Thyroid gland (tissue), 4 donors: ENCODE measurements around the gene SPAG5. TPM values are rescaled to one million over a fixed set of nuclear protein-coding genes. Genes with fewer than 3 reads are reported as not detected.

Experiments
- DNase-seq, 2 donors: peaks; one replicate each; pipeline ENCODE4 v3.0.0-alpha.2; 2019
- H3K27ac ChIP-seq, 3 donors: fragments of 200-600 bp; sonication (generic); 1 replicate in 2 of 3; 2 replicates in 1 of 3; pipeline ENCODE4 v1.5.1; 2016 to 2019; ENCODE audit warnings: mild to moderate bottlenecking in 1 of 3, moderate library complexity in 1 of 3
- H3K27me3 ChIP-seq: fragments of 200-600 bp; sonication (generic); one replicate; pipeline ENCODE4 v1.5.1; 2019
- H3K36me3 ChIP-seq, 2 donors: fragments of 200-600 bp; sonication (generic); one replicate each; pipeline ENCODE4 v1.5.1; 2016 to 2019
- H3K4me1 ChIP-seq, 2 donors: fragments of 200-600 bp; sonication (generic); one replicate each; pipeline ENCODE4 v1.5.1; 2017 to 2019
- H3K4me3 ChIP-seq, 3 donors: fragments of 200-600 bp; sonication (generic); replicated peaks in 1 of 3; 1 replicate in 2 of 3; 2 replicates in 1 of 3; pipeline ENCODE4 v1.5.1; 2016; ENCODE audit warnings: mild to moderate bottlenecking in 1 of 3
- H3K9me3 ChIP-seq: fragments of 200-600 bp; sonication (generic); one replicate; pipeline ENCODE4 v1.5.1; 2017
- POLR2A ChIP-seq, 2 donors: fragments of 450-650 bp; IDR thresholded peaks; one replicate each; pipeline ENCODE4 v1.6.1; 2017; ENCODE audit warnings: antibody characterized with exemption in 2 of 2, mild to moderate bottlenecking in 2 of 2, moderate library complexity in 1 of 2
- WGBS, 2 donors: methylation state at CpG; one replicate each; pipeline ENCODE4 v1.1.5; 2017; 5-methylcytosine and 5-hydroxymethylcytosine counted together
- intact Hi-C: fragments of 100-400 bp; cut with DNase I; formaldehyde crosslinking; loops from one replicate; pipeline ENCODE4 v1.15.1; 2023
- total RNA-seq, 4 donors: library from RNA; depleted of rRNA; stranded (reverse); fragments of >200 nt; gene quantifications; one replicate each; pipeline ENCODE4 v1.2.3, GENCODE V29; 2016
- TF ChIP-seq, protein P1 (sequence below), 6 experiments: fragments of 200-600 bp in 3 of 6; fragments of 450-650 bp in 3 of 6; sonication (generic) in 3 of 6; IDR thresholded peaks; one replicate each; pipeline ENCODE4 v1.5.1; 2016 to 2019; ENCODE audit warnings: antibody characterized with exemption in 6 of 6, mild to moderate bottlenecking in 2 of 6, inconsistent platforms in 1 of 6, moderate library complexity in 1 of 6

SPAG5 gene
- total RNA-seq, 4 donors from 2014 or later = 4.4 to 27.0 (median 9.9) TPM

DNA sequence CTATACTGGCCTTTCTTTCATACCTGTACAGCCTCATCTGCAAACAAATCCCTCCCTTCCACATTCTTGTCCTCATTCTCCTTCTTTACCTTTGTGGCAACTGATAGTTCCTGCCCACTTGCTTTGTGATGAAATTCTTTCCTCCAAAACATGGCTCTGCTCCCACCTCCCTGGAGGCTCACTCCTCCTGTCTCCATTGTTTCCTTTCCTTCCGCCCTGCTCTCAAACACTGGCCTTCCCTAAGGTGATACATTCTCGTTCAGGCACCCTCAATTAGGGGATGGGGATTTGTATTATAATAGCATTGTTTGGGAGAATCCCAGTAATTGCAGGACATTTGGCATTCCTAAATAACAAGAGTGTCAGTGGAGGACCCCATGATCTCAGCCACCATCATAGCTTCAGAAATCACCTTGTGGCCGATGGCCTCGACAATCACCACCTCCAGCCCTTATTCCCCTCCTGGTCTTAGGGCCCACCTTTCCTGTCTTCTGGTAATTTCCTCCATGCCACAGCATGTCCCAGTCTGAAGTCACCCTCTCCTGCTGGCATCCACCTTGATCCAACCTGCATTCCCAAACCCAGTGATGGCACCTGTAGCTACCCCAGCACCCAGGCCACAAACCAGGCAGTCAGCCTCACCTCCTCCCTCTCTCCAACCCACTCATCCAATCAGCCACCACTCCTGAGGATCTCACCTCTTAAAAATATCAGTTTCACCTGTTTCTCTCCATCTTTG lies 54.3 kb downstream of the SPAG5 start:
- no peak overlapping the region for H3K27ac ChIP-seq
- H3K27me3 ChIP-seq = no peaks in the 10 kb centered on the region
- no peak overlapping the region for H3K4me3 ChIP-seq
- DNase-seq = no peak
- no peaks in the 10 kb centered on the region for H3K4me1 ChIP-seq
- no peaks in the 10 kb centered on the region for H3K36me3 ChIP-seq
- intact Hi-C loops = no loop called here
- WGBS, 2 donors = 90 to 94% methylated on average over 4 of the region's 4 CpGs
- no peak for TF ChIP-seq POLR2A (IDR thresholded peaks at IDR 0.05)
- TF ChIP-seq, protein P1, sequence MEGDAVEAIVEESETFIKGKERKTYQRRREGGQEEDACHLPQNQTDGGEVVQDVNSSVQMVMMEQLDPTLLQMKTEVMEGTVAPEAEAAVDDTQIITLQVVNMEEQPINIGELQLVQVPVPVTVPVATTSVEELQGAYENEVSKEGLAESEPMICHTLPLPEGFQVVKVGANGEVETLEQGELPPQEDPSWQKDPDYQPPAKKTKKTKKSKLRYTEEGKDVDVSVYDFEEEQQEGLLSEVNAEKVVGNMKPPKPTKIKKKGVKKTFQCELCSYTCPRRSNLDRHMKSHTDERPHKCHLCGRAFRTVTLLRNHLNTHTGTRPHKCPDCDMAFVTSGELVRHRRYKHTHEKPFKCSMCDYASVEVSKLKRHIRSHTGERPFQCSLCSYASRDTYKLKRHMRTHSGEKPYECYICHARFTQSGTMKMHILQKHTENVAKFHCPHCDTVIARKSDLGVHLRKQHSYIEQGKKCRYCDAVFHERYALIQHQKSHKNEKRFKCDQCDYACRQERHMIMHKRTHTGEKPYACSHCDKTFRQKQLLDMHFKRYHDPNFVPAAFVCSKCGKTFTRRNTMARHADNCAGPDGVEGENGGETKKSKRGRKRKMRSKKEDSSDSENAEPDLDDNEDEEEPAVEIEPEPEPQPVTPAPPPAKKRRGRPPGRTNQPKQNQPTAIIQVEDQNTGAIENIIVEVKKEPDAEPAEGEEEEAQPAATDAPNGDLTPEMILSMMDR (IDR thresholded peaks at IDR 0.05) = no peak
- no peaks in the 10 kb centered on the region for H3K9me3 ChIP-seq

DNA sequence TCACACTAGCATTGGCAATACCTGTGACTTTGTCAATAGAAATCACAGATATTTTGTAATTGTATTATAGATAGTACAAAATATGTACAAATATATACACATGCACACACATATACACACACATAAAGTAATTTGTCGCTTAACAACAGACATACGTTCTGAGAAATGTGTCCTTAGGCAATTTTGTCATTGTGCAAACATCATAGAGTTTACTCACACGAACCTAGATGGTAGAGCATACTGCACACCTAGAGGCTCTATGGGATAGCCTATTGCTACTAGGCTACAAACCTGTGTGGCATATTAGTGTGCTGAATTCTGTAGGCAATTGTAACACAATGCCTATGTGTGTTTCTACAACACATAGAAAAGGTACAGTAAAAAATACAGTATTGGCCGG lies 57.4 kb downstream of the SPAG5 start:
- DNase-seq = no peak
- Histone ChIP-seq H3K27me3 (no peaks in the 10 kb centered on the region), H3K27ac (no peak overlapping the region), H3K4me1 (no peaks in the 10 kb centered on the region), H3K4me3 (no peak overlapping the region), H3K9me3 (no peaks in the 10 kb centered on the region), H3K36me3 (no peaks in the 10 kb centered on the region)
- intact Hi-C loops = no loop called here
- 92 to 94% methylated on average over 4 of the region's 4 CpGs for WGBS, 2 donors
- no peak for TF ChIP-seq POLR2A (IDR thresholded peaks at IDR 0.05)
- TF ChIP-seq, protein P1 (IDR thresholded peaks at IDR 0.05) = no peak

DNA sequence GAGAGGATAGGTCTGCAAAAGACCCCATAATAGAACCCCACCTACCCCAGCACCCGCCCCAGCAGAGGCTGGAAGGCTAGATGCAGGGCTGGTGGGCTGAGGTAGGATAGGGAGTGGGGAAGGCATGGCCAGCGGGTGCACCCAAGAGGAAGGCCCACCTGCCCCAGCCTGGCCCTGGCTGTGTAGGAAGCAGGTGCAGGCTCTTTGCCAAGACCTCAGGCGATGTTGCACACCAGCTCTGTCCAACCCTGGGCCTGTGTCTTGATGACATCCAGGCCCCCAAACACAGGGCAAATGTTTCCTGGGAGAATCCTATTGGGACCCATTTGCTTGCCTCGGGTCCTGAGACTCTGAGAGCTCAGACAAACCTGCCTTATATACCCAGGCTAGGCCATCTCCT lies 58.6 kb downstream of the SPAG5 start:
- no peak for TF ChIP-seq POLR2A (IDR thresholded peaks at IDR 0.05)
- TF ChIP-seq, protein P1 (IDR thresholded peaks at IDR 0.05) = no peak
- no peak overlapping the region for H3K4me3 ChIP-seq
- no peak for DNase-seq
- H3K27ac ChIP-seq = no peak overlapping the region
- no peaks in the 10 kb centered on the region for H3K27me3 ChIP-seq
- no peaks in the 10 kb centered on the region for H3K9me3 ChIP-seq
- no peaks in the 10 kb centered on the region for H3K36me3 ChIP-seq
- intact Hi-C loops = no loop called here
- WGBS, 2 donors = 79 to 100% methylated on average over 1 to 4 of the region's 4 CpGs
- no peaks in the 10 kb centered on the region for H3K4me1 ChIP-seq

DNA sequence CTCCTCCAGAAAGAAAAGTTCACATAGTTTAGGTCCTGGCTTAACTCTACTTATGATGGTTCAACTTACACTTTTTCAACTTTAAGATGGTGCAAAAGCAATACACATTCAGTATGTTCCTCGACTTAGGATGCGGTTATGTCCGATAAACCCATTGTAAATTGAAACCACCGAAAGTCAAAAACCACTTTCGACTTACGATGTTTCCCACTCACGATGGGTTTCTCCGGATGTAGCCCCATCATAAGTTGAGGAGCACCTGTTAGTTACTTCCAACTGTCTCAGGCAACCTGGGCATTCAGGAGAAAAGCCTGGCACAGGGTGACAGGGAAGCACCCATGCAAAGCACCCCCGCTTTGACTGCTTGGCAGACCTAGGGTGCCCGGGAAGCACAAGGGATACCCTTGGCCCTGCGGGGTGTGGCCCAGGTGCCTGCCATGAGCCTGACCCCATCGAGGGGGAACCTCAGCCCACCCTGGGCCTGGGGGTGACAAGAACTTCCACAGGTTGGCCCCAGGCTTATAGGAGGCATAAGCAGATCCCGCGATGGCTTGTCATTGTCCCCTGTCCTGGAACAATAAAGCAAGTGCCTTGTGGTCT lies 60.4 kb downstream of the SPAG5 start:
- Histone ChIP-seq H3K36me3 (no peaks in the 10 kb centered on the region), H3K4me3 (no peak overlapping the region), H3K27ac (no peak overlapping the region), H3K4me1 (no peaks in the 10 kb centered on the region), H3K9me3 (no peaks in the 10 kb centered on the region), H3K27me3 (no peaks in the 10 kb centered on the region)
- TF ChIP-seq POLR2A (IDR thresholded peaks at IDR 0.05) = no peak
- TF ChIP-seq, protein P1 (IDR thresholded peaks at IDR 0.05) = no peak
- 91 to 93% methylated on average over 10 to 12 of the region's 14 CpGs for WGBS, 2 donors
- no peak for DNase-seq
- intact Hi-C loops = loop anchor here (2.0 kb wide), 1 partner anchor 44 kb away; no protein-coding TSS in a partner anchor

DNA sequence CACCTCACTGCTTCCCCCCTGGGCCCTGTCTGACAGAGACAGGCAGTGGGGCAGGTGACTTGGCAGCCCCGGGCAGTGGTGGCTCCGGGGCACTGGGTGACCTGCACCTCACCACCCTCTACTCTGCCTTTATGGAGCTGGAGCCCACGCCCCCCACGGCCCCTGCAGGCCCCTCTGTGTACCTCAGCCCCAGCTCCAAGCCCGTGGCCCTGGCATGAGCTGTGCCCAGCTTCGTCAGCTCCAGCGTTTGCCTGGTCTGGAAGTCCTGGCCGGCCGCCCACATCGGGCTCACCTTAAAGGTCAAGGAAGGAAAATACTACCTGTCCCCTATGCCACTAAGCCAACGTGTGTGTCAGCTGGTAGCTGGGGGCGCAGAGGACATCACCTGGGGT lies 61.6 kb downstream of the SPAG5 start:
- WGBS, 2 donors = 85 to 94% methylated on average over 11 of the region's 12 CpGs
- Histone ChIP-seq H3K27me3 (no peaks in the 10 kb centered on the region), H3K4me3 (no peak overlapping the region), H3K27ac (no peak overlapping the region), H3K36me3 (no peaks in the 10 kb centered on the region), H3K4me1 (peaks cover 0 to 7% of the 10 kb centered on the region in 2 donors), H3K9me3 (no peaks in the 10 kb centered on the region)
- no peak for DNase-seq
- intact Hi-C loops = no loop called here
- TF ChIP-seq, protein P1 (IDR thresholded peaks at IDR 0.05) = no peak
- no peak for TF ChIP-seq POLR2A (IDR thresholded peaks at IDR 0.05)
